HCT116 (cell line): Measurements from ENCODE around the gene TMCO5A.

Experiments used
- CTCF ChIP-seq, 3 experiments: fragments of 200-600 bp in 1 of 3; sonication (generic) in 1 of 3; IDR thresholded peaks in 2 of 3; conservative IDR thresholded peaks in 1 of 3; 2 replicates each; pipeline ENCODE4 v1.5.1; 2012 to 2017; ENCODE audit warnings: low read depth in 2 of 3, low read length in 2 of 3, antibody characterized with exemption in 1 of 3, borderline replicate concordance in 1 of 3, control low read depth in 1 of 3, mild to moderate bottlenecking in 1 of 3, mixed read lengths in 1 of 3, mixed run types in 1 of 3, moderate library complexity in 1 of 3; ENCODE audit not compliant: insufficient read depth in 1 of 3
- EZH2phosphoT487 ChIP-seq: fragments of 200-600 bp; IDR thresholded peaks from 2 replicates; pipeline ENCODE4 v1.6.1; 2018; ENCODE audit warnings: antibody characterized with exemption, borderline replicate concordance
- MAX ChIP-seq: IDR thresholded peaks from 2 replicates; pipeline ENCODE4 v1.6.1; 2012
- POLR2AphosphoS5 ChIP-seq: IDR thresholded peaks from 2 replicates; pipeline ENCODE4 v1.6.1; 2011; ENCODE audit warnings: mild to moderate bottlenecking, low read depth, low read length, moderate library complexity
- RAD21 ChIP-seq: IDR thresholded peaks from 2 replicates; pipeline ENCODE4 v1.6.1; 2012; ENCODE audit warnings: low read depth, mild to moderate bottlenecking
- REST ChIP-seq: IDR thresholded peaks from 2 replicates; pipeline ENCODE4 v1.6.1; 2012; ENCODE audit warnings: low read depth
- TCF7L2 ChIP-seq: IDR thresholded peaks from 2 replicates; pipeline ENCODE4 v1.7.0; 2011; ENCODE audit warnings: borderline replicate concordance, inconsistent platforms; ENCODE audit not compliant: insufficient read depth, insufficient read length; ENCODE audit errors: extremely low read depth
- YY1 ChIP-seq: IDR thresholded peaks from 2 replicates; pipeline ENCODE4 v1.6.1; 2011; ENCODE audit warnings: low read length, low read depth, moderate library complexity, mild to moderate bottlenecking; ENCODE audit not compliant: insufficient replicate concordance; ENCODE audit errors: extremely low read depth
- ZBTB33 ChIP-seq: IDR thresholded peaks from 2 replicates; pipeline ENCODE4 v1.6.1; 2011; ENCODE audit warnings: mild to moderate bottlenecking, low read length, moderate library complexity; ENCODE audit not compliant: insufficient replicate concordance; ENCODE audit errors: extremely low read depth

- TF ChIP-seq POLR2AphosphoS5 (no peak), CTCF (IDR thresholded peaks at IDR 0.05 in 2 of 3, conservative IDR thresholded peaks at IDR 0.05 in 1 of 3; ENCODE audit: borderline replicate concordance in 1 of 3, insufficient read depth in 1 of 3, low read depth in 2 of 3, low read length in 2 of 3) (no peak), TCF7L2 (no peak), RAD21 (no peak), MAX (no peak), YY1 (no peak), EZH2phosphoT487 (no peak), ZBTB33 (no peak), REST (no peak)
Observed at GRCh38 chr15:37931868-37932267, 2.6 kb upstream of the TMCO5A start.
